SH-SY5Y (cell line): ENCODE data around the gene NTMT2.

ENCODE experiments used
- GATA2 ChIP-seq: IDR thresholded peaks from 2 replicates; pipeline ENCODE4 v1.6.1; 2011; ENCODE audit warnings: mild to moderate bottlenecking, low read depth, low read length
- GATA3 ChIP-seq: IDR thresholded peaks from 2 replicates; pipeline ENCODE4 v1.6.1; 2011; ENCODE audit warnings: low read depth, mild to moderate bottlenecking, low read length, moderate library complexity

The NTMT2 gene

GRCh38 chr1:170214117-170215032, 68.6 kb downstream of the NTMT2 start:
- TF ChIP-seq GATA3 (no peak), GATA2 (no peak)

GRCh38 chr1:170215072-170215885, 69.5 kb downstream of the NTMT2 start:
- TF ChIP-seq GATA2 (no peak), GATA3 (no peak)

DNA sequence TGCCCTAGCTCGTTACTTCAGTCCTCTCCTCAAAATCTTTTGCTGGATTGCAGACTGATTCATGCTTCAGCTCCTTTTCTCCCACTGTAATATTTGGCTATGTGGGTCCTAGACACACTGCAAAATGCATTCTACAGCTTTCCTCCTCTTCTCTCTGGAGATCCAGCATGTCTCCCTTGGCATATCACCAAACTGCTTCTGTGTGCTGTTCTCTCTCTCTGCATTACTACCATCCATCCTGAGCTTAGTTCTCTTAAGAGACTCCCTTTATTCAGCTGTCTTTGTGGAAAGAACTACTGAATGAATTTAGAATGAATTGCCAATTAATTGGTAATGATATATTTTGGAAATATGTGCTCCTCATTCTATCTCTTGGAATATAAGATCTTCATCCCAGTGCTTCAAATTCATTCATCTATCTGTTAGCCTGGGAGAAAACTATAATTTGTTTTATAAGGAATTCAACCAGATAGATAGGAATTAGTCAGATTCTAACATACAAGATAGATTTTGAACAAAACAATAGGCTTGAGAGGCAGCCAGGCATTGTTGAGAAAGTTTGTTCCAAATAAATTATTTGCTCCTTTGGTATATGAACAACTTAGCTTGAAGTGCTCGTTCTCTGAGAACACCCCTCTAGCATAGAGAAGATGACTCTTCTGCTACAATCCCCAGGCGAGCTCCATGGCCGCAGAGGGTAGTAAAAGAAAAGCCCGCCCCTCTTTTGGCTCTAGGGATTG, 71.9 kb downstream of the NTMT2 start:
- no peak for TF ChIP-seq GATA3
- TF ChIP-seq GATA2: no peak

DNA sequence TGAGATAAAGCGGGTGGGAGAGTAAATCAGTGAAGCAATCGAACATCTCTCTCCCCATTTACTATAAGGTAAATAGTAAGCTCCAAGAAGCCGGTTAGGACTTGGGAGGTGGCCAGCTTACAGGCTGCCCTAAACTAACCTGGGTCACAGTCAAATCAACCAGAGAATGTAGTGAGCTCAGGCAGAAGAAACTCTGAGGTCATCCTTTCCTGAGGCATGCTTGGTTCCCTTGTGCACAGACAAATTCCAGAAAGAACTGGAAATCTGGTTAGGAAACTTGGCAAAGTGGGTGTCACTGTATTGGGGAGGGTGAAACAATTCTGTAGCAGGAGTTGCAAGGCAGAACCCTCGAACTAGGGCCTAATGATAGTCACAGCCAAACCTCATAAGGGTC, 72.5 kb downstream of the NTMT2 start:
- no peak for TF ChIP-seq GATA3
